HS-27A (cell line): ENCODE results near the gene PNMA8A.

Experiments
- DNase-seq: peaks from one replicate; pipeline ENCODE4 v3.0.0-alpha.2; 2012; ENCODE audit warnings: low read depth, missing footprints

PNMA8A gene

DNA sequence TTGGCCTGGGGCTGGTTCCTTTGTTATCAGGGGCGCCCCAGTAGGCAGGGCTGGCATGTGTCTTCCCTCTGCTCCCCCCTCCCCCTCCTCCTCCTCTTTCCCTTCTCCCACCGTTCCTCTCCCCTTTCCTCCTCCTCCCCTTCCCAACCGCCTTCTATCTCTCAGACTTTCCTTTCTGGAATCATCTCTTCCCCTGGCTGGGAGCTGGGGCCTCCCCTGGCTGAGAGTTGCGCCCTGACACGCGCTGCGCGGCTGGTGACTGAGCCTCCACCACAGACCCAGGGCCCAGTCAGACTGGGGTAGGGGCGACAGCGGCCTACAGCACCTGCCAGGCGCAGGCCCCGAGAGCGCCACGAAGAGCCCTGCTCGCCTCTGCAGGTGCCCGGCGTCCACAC is 21.5 kb upstream of the PNMA8A start:
- DNase-seq, result no peak

DNA sequence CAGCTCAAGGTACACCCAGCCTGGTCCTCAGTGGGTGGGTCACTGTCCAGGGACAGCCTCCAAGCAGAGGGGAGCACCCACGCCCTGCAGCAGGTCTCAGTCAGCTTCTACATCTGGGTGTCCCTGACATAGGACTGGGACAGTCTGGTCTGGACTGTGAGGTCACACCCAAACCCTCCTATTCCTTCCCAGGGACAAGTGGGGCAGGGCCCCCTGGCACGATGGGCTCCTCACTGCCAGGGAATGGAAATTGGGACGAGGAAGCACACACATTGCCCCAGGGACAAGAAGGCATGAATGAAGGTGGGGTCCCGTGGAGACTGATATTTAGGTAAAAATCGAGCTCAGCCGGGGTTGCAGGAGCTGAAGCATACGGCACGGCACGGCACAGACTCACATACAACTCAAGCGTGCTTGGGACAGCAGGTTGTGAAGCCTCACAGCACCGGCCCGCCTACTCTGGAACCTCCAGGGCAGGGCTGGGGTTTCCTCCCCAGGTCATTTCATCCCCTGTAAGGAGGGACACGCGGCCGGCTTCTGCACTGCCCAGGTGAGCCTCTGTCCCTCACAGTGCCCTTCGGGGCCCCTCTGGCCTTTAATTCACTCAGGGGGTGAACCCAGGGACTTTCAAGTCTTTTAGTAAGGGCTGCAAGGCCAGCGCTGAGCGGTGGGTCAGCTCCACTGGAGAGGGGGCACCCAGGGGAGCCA is 20.8 kb upstream of the PNMA8A start:
- DNase-seq, result no peak

DNA sequence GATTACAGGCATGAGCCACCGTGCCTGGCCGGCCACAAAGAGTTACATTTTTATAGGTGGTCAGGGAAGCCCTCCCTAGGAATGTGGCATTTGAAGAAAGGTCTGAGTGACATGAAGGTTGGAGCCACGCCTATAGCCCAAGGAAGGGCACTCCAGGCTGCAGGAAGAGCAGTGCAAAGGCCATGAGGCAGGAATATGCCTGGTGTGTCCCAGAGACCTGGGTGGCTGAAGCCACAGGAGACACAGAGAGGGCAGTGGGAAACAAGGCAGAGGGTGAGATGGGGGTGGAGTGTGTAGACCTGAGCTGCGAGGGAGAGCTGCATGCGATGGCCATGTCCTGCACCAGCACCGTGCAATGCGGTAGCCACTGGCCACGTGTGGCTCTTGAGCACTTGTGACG is 19.4 kb upstream of the PNMA8A start:
- DNase-seq, result no peak

DNA sequence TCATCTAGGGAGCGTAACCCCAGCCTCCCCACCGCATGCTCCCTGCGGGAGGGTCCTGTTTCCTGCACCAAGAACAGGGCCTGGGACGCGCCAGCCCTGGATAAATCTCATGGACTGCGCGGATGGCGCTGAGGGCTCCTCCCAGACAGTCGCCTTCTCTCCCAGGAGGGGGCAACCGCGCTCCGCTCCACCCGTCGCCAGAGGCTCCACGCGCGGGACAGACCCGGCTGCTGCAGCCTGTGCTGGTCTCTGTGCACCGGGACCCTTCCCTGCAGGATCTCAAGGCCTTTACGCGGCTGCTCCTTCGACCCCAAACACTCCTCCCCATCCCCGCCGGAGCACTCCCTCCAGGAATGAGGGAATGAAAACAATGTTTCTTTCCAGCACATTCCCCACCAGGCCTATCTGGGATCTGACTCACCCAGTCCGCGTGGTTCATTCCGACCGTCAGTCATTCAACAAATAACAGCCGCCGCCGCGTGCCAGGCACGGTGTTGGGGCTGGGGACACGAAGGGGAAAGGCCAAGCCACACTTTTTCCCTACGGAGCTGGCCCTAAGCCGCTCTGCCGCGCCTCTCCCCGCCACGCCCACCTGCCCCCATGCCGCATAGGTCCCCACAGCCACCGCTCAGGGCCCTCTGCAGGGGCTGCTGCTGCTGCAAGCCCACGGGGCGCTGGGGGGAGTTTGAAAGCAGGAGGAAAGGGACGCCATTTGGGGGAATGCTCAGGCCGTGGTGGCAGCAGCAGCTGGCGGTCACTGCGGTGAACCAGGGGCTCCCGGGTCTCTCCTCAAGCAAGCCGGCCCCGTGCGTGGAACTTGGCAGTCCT is 18.3 kb upstream of the PNMA8A start:
- DNase-seq, result no peak

DNA sequence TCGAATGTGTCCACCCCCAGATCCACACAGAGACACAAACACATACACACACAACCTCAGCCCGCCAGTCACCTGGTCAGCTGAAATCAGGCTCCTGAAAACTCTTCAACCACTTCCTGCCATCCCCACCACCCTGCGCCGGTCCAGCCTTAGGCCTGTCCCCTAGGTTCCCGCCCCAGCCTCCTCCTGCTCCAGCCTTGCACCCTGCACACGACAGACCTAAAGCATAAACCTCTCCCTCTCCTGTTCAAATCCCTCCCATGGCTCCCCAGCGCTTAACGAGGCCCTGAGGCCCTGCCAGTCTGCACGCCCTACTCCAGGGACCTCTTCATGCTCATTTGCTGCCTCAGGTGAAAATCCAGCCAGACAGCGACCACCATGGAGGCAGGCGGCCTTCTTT is 17.2 kb upstream of the PNMA8A start:
- no peak for DNase-seq

DNA sequence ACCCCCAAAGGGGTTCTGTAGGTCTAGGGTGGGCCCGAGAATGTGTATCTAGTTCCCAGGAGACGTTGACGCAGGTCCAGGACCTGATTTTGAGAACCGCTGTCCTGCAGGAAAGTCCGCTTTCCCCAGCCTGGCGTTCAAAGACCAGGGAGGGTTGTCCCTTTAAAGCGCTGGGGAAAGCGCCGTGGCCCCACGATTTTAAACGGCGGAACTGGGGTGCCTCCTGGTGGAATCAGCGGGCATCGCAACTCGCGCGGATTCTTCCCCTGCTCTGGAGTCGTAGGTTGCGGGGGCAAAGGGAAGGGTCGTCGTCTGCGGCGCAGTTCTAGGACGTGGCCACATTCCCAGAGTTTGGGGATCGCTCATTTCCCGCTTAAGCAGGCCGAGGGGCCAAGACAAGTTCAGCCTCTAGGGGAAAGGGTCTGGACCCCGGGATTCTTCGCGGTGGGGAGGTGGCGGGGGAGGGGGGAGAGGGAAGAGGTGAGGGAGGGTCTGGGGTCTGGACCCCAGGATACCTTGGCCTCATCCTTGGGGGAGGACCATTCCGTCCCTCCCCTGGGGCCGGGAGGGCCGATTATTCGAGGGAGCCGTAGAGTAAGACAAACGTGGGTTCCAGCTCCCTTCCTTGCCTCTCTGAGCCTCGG is 16.6 kb upstream of the PNMA8A start:
- no peak for DNase-seq

DNA sequence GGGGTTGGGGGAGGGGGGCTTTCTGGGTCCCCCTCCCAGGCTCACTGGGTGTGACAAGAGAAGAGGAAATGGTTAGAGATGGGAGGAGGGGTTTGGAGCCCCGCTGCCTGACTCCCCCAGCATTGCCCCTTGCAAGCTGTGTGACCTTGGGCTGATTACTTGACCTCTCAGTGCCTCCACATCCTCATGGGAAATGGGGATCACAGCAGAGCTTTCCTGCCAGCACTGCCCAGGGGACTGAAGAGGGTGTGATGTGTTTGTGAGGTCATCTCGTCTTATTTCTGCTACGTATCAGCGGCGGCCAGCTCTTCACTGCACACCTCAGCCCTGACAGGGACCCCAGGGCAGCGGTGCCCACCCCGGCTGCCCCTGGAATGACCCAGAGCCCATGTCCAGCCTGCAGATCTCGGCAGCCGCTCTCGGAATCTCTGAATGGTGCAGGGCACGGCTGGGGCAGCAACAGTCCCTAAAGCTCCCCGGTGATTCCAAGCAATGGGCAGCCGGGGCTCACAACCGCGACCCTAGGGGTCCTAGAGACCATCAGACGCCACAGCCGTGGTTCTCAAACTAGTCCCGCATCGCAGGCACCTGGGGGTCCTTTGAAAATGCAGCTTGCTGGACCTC is 15.9 kb upstream of the PNMA8A start:
- no peak for DNase-seq

DNA sequence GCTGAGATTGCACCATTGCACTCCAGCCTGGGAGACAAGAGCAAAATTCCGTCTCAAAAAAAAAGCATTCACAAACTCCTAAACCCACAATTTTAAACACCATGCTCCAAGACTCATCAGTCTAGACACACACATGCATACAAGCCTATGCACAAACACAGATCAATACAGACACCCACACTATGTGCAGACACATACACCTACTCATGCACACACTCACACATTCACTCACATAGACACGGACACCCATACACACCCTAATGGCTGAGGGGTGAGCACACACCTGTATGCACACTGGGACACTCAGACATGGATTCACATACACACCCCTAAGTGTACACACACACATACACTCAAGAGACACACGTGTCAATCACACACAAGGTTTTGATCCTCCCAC is 15.0 kb upstream of the PNMA8A start:
- DNase-seq, result no peak

DNA sequence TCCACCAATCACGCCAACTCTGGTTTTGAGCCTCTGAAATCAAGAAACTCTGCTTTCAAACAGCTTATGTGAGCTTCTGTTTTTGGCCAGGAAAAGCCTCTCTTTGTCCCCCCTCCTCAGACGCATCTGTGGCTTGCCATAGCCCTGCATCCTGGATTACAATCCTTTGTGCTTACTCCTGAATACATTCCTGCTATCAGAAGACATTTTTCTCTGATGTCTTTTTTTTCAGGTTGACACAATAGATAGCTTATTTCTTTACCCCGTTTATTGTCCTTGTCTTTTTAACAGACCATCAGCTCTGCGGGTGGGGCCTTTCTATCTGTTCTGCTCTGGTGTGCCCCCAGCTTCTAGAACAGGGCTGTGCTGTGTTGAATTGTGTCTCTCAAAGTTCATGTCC is 13.3 kb upstream of the PNMA8A start:
- no peak for DNase-seq

DNA sequence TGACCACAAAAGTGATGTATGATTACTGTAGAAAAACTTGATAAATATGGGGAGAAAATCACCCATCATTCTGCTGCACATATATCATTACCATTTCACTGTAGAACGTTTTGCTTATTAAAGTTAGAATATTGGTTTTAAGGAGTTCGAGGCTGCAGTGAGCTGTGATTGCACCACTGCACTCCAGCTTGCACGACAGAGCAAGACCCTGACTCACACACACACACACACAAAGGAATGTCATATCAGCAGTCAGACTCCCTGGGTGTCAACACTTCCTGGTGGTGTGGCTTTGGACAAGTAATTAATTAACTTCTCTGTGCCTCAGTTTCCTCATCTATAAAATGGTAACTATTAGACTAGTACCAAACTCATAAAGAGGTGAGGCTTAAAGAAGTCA is 11.3 kb upstream of the PNMA8A start:
- no peak for DNase-seq

DNA sequence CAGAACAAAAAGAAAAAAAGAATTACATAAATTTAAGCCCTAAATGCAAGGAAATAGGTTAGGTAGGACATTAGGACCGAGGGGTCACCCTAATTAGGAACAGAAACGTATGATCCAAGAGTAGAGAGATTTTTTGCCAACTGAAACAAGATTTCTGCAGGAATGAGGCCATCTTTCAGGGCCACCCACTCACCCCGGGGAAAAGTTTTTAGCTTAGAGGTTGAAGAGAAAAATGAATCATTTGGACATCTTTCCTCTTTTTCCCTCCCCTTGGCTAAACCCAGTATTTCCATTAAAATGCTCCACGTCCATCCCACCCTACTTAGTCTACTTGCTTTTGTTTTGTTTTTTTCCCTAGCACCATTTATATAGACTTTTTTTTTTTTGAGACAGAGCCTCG is 10.6 kb upstream of the PNMA8A start:
- DNase-seq, result no peak

DNA sequence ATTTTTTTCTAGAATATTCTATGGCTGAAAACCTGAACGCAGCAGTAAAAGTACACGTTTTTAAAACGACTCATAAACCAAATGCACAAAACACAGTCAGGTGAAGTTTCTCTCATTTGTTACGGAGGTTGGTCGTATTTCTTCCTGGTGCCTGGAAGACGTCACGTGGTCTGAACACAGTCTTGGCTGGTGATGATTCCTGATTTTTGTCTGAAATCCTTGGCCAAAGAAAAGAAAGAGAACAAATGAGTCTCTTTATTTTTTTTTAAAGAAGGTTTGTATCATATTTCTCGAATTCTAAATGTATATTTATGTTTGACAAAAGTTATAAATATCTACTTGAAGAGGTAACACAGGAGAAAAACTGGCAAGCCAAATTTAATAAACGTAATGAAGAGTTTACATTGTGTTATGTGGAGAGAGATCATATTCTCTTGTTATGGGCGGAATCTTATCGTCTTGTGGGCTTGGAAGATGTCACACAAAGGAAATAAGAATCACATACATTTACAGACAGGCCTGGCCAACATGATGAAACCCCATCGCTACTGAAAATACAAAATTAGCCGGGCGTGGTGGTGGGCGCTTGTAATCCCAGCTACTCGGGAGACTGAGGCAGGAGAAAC is 10.0 kb upstream of the PNMA8A start:
- DNase-seq, result no peak

DNA sequence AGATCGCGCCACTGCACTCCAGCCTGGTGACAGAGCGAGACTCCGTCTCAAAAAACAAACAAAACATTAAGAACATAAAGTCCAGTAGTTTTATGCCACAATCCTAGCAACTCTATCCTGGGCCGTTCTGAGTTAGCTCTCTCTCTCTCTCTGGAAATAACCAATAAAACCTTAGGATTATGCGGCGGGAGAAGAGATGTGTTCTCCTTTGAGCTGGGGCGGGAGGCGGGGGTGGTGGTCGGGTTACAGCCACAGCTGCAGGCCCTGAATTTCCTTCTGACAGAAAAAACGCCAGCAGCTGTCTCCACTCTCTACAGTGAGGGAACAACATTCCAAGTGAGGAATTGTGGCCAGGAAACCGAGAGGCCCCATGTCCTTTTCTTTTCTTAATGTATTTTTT is 9.1 kb upstream of the PNMA8A start:
- no peak for DNase-seq

DNA sequence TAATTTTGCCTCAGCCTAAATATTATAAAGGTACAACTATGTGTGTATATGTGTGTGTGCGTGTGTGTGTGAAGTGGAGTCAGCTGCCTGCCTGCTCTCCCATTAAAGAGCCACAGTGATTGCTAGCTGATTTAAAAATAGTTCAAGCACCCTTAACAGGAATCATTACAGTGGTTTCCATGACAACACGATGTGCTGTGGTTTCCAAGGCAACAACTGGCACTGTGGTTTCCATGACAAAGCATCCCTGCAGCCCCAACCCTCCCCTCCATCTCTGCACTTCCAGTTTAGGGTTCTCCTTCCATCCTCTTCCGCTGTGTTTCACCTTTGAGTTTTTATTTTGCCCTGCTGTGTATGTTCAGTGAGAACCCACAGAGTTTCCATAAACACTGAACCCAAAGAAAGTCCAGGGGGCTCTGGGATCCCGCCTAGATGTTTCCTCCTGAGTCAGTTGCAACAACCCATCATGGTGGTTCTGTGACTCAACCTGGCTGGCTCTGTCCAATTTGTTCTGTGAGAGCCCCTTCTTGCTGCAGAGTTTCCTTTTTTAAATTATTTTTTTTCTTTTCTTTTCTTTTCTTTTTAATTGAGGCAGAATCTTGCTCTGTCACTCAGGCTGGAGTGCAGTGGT is 7.1 kb upstream of the PNMA8A start:
- no peak for DNase-seq

DNA sequence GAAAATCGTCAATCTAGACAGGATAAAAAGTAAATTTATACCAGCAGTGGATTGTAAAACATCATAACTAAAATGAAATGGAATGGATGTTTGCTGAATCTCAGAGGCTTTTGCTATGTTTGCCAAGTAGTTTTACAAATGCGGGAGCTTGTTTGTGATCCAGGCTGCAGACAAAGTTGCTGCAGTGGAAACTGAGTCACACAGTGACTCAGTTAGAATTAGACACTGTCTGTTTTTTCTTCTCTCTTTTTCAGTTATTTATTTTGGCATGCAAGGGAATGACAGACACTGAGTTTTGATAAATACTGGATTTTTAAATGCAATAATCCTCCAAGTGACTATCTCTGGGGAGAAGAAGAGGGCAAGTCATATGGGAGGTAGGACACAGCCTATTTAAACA is 4.6 kb upstream of the PNMA8A start:
- no peak for DNase-seq

DNA sequence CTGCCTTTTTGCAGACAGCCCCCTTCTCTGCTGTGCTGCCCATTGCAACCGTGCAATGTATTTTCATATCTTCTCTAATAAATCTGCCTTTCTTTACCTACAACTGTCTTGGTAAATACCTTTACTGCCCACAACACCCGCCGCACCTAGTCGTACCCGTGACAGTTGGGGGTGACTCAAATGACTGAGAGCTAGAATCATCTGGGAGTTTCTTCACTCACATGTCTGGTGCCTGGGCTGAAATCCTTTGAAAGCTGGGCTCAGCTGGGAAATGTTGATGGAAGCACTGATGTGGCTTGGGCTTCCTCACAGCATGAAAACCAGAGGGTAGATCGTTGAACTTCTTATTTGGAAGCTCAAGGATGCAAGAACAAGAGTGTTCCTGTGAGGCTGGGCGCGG is 2.8 kb upstream of the PNMA8A start:
- no peak for DNase-seq

DNA sequence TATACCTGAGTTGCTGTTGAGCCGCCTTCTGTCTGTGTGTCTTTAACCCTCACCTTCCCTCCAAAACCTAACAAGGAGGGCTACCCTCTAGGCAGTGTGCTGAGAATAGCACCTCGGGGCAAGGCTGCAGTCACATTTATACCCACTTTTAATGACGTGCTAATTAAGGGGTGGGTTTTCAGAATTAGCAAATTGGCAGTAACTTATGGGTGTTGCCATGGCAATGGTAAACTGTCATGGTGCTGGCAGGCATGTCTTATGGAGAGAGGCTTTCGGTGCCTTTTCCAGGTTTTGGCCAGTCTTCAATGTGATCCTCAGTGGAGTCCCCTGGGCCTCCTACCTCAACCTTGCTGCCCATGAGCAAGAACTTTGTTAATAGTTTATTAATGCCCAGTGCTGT is 1.2 kb upstream of the PNMA8A start:
- no peak for DNase-seq

DNA sequence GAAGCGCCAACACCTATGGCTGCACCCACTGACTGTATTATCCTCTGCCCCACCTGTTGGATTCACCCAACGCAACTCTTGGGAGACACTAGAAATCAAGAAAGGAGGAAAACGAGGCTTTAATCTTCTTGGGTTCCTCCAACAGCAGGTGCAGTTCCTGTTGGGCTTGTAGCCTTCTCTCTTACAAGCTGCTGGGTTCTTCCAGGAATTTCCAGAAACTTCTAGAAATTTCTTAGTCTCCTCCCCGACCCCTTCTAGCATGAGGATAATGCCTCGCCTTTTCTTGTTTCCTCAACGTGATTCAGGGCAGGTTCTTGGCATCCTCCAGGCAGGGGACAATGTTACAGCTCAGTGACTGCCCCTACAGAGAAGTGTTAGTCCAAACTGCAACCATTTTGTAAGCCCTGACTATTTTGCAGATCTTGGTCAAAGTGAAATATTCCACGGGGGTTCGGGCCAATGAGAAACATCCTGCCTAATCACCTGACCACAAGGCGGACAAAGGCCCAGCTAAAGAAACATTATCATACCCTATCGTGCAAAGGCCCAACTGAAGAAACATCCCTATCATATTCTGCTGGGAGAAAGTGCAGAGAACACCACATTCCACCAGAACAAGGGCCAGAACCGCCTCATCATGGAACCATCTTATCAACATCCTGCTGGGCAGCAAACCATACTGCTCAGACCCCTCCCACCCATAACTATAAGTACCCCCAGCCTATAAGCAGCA is 614 bp upstream of the PNMA8A start:
- DNase-seq, result no peak

DNA sequence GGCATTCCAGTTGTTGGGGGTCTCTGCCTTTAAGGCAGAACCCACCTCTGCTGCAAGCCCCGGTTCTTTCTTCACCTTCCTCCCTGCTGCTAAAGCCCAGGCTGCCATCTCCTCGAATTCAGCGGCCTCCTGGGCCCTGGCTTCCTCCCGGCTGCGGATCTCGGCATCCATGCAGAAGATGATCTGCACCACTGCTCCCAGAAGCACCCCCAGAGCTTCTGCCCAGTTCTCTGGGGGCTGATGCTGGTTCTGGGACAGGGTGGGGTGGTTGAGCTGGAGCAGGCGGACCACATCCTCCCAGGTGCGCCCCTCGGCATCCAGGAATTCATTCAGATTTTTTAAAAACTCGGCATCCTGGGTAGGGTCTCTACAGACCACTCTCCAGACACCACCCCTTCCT is 987 bp downstream of the PNMA8A start:
- DNase-seq, result no peak

DNA sequence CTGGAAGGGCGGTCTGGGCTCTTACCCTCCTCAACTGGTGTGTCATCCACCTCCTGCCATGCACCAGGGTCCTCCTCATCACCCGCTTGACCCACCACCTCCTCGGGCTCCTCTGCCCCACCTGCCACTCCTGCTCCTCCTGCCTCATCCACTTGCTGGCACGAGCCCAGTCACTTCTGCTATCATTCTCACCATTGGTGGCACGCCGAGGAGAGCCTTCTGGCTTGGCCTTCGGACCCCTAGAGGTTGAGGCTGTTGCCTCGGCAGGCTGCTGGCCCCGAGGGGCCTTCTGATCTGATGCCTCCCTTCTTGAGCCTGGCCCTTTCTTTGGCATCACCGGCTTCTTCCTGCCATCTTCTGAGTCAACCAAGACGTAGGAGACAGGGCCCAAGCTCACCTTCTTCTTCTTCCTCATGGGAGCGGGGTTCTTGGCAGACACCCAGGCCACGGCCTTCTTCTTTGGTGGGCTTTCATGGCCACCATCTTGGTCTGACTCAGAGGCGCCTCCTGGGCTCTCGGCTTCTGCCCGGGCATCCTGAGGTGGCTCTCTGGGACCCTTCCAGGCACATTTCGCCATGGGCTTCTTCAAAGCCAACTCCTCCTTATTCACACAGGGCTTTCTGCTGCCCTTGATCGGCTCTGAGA is 1.7 kb downstream of the PNMA8A start:
- no peak for DNase-seq
